Ectodermal cell (in vitro differentiated cells): Measurements from ENCODE around the gene CPVL.

Experiments used
- H3K27ac ChIP-seq: 2 replicates; pipeline ENCODE4 v1.7.0; 2013; ENCODE audit warnings: mild to moderate bottlenecking, low read depth, low read length; ENCODE audit not compliant: insufficient read depth, poor library complexity, severe bottlenecking
- H3K27me3 ChIP-seq: 2 replicates; pipeline ENCODE4 v1.7.0; 2013; ENCODE audit warnings: mild to moderate bottlenecking, low read length; ENCODE audit not compliant: insufficient read depth, control insufficient read depth, poor library complexity, severe bottlenecking
- H3K36me3 ChIP-seq: one replicate; pipeline ENCODE4 v1.7.0; 2013; ENCODE audit warnings: low read length; ENCODE audit not compliant: control insufficient read depth, insufficient read depth
- H3K4me1 ChIP-seq: one replicate; pipeline ENCODE4 v1.7.0; 2013; ENCODE audit warnings: low read length; ENCODE audit not compliant: control insufficient read depth, insufficient read depth
- H3K4me3 ChIP-seq: 2 replicates; pipeline ENCODE4 v1.7.0; 2013; ENCODE audit warnings: low read depth, low read length, control low read depth; ENCODE audit not compliant: insufficient read depth
- H3K9me3 ChIP-seq: 2 replicates; pipeline ENCODE4 v1.7.0; 2013; ENCODE audit warnings: mild to moderate bottlenecking, low read length, moderate library complexity; ENCODE audit not compliant: control insufficient read depth
- WGBS, 2 experiments: methylation state at CpG; one replicate each; pipeline ENCODE4 v1.1.7; 2013; ENCODE audit warnings: missing lambda C conversion rate in 2 of 2; 5-methylcytosine and 5-hydroxymethylcytosine counted together

Gene CPVL

GRCh38 chr7:28998105-28998504, 148.2 kb downstream of the CPVL start:
- Histone ChIP-seq H3K4me3 (no peak overlapping the region), H3K4me1 (peaks cover 15% of the 10 kb centered on the region), H3K27me3 (no peaks in the 10 kb centered on the region), H3K27ac (no peak overlapping the region), H3K36me3 (no peaks in the 10 kb centered on the region), H3K9me3 (no peaks in the 10 kb centered on the region)
- WGBS, 2 experiments: 81% methylated on average over 4 of the region's 4 CpGs

- Histone ChIP-seq H3K9me3 (no peaks in the 10 kb centered on the region), H3K27ac (no peak overlapping the region), H3K36me3 (no peaks in the 10 kb centered on the region), H3K4me3 (no peak overlapping the region), H3K4me1 (peaks cover 13% of the 10 kb centered on the region), H3K27me3 (no peaks in the 10 kb centered on the region)
- 92 to 95% methylated on average over 6 of the region's 6 CpGs for whole genome bisulfite sequencing, 2 experiments
Measured at GRCh38 chr7:28996836-28997235, 149.5 kb downstream of the CPVL start.

GRCh38 chr7:28993371-28993770, 153.0 kb downstream of the CPVL start:
- no peak overlapping the region for H3K4me3 ChIP-seq
- no peaks in the 10 kb centered on the region for H3K27me3 ChIP-seq
- WGBS, 2 experiments: 90 to 92% methylated on average over 4 of the region's 4 CpGs
- no peaks in the 10 kb centered on the region for H3K36me3 ChIP-seq
- no peaks in the 10 kb centered on the region for H3K9me3 ChIP-seq
- peaks cover 15% of the 10 kb centered on the region for H3K4me1 ChIP-seq
- no peak overlapping the region for H3K27ac ChIP-seq

- WGBS, 2 experiments: 91 to 98% methylated on average over 1 of the region's 1 CpG
Measured at GRCh38 chr7:28992798-28993197, 153.5 kb downstream of the CPVL start.

GRCh38 chr7:28990200-28990960, 156.0 kb downstream of the CPVL start:
- Histone ChIP-seq H3K4me1 (peaks cover 24% of the 10 kb centered on the region), H3K36me3 (no peaks in the 10 kb centered on the region), H3K27me3 (no peaks in the 10 kb centered on the region), H3K9me3 (no peaks in the 10 kb centered on the region), H3K4me3 (no peak overlapping the region), H3K27ac (no peak overlapping the region)
- 91 to 95% methylated on average over 11 of the region's 11 CpGs for WGBS, 2 experiments

More at GRCh38 chr7:28992798-28993197, 153.5 kb downstream of the CPVL start:
- peaks cover 10% of the 10 kb centered on the region for H3K4me1 ChIP-seq
- no peaks in the 10 kb centered on the region for H3K9me3 ChIP-seq
- H3K27ac ChIP-seq: no peak overlapping the region
- no peaks in the 10 kb centered on the region for H3K36me3 ChIP-seq
- H3K4me3 ChIP-seq: no peak overlapping the region
- no peaks in the 10 kb centered on the region for H3K27me3 ChIP-seq

GRCh38 chr7:28989211-28989980, 156.9 kb downstream of the CPVL start:
- no peak overlapping the region for H3K27ac ChIP-seq
- no peaks in the 10 kb centered on the region for H3K36me3 ChIP-seq
- no peaks in the 10 kb centered on the region for H3K27me3 ChIP-seq
- 96% methylated on average over 4 to 6 of the region's 6 CpGs for WGBS, 2 experiments
- no peak overlapping the region for H3K4me3 ChIP-seq
- peaks cover 34% of the 10 kb centered on the region for H3K4me1 ChIP-seq
- no peaks in the 10 kb centered on the region for H3K9me3 ChIP-seq

- H3K27me3 ChIP-seq: no peaks in the 10 kb centered on the region
- H3K36me3 ChIP-seq: no peaks in the 10 kb centered on the region
- no peak overlapping the region for H3K4me3 ChIP-seq
- peaks cover 40% of the 10 kb centered on the region for H3K4me1 ChIP-seq
- WGBS, 2 experiments: 96% methylated on average over 4 of the region's 4 CpGs
- no peaks in the 10 kb centered on the region for H3K9me3 ChIP-seq
- no peak overlapping the region for H3K27ac ChIP-seq
Measured at GRCh38 chr7:28988810-28989209, 157.5 kb downstream of the CPVL start.

- no peak overlapping the region for H3K27ac ChIP-seq
- no peaks in the 10 kb centered on the region for H3K9me3 ChIP-seq
- peaks cover 40% of the 10 kb centered on the region for H3K4me1 ChIP-seq
- no peak overlapping the region for H3K4me3 ChIP-seq
- no peaks in the 10 kb centered on the region for H3K27me3 ChIP-seq
- no peaks in the 10 kb centered on the region for H3K36me3 ChIP-seq
- WGBS, 2 experiments: 96 to 97% methylated on average over 5 of the region's 5 CpGs
Measured at GRCh38 chr7:28988091-28988490, 158.2 kb downstream of the CPVL start.

- no peak overlapping the region for H3K4me3 ChIP-seq
- WGBS, 2 experiments: 90 to 92% methylated on average over 2 of the region's 2 CpGs
- H3K36me3 ChIP-seq: no peaks in the 10 kb centered on the region
- H3K27ac ChIP-seq: no peak overlapping the region
- H3K4me1 ChIP-seq: peaks cover 40% of the 10 kb centered on the region
- no peaks in the 10 kb centered on the region for H3K27me3 ChIP-seq
- H3K9me3 ChIP-seq: no peaks in the 10 kb centered on the region
Measured at GRCh38 chr7:28986765-28987110, 159.6 kb downstream of the CPVL start.

GRCh38 chr7:28986028-28986764, 160.1 kb downstream of the CPVL start:
- Histone ChIP-seq H3K27me3 (no peaks in the 10 kb centered on the region), H3K9me3 (no peaks in the 10 kb centered on the region), H3K4me1 (peaks cover 40% of the 10 kb centered on the region), H3K4me3 (no peak overlapping the region), H3K36me3 (no peaks in the 10 kb centered on the region), H3K27ac (no peak overlapping the region)
- WGBS, 2 experiments: 89 to 90% methylated on average over 11 of the region's 11 CpGs
